Uterus (tissue), 4 donors: ENCODE measurements around the gene ARRDC1. TPM values are rescaled to one million over a fixed set of nuclear protein-coding genes. Genes with fewer than 3 reads are reported as not detected.
"Not testable (repeated sequence)": the region's sequence is repeated elsewhere in the genome, so short reads cannot be mapped to it uniquely, and the experiment has no call there.

ENCODE experiments used
- DNase-seq, 2 donors: peaks; one replicate each; pipeline ENCODE4 v3.0.0-alpha.2; 2019 to 2020
- H3K27ac ChIP-seq, 2 donors: fragments of 200-600 bp; sonication (generic); 1 replicate in 1 of 2; 2 replicates in 1 of 2; pipeline ENCODE4 v1.5.1; 2016 to 2018
- H3K27me3 ChIP-seq, 2 donors: fragments of 200-600 bp; sonication (generic); one replicate each; pipeline ENCODE4 v1.5.1; 2018 to 2019; ENCODE audit warnings: control low read depth in 1 of 2
- H3K36me3 ChIP-seq, 2 donors: fragments of 200-600 bp; sonication (generic); one replicate each; pipeline ENCODE4 v1.5.1; 2019; ENCODE audit warnings: control low read depth in 1 of 2
- H3K4me1 ChIP-seq, 2 donors: fragments of 200-600 bp; sonication (generic); one replicate each; pipeline ENCODE4 v1.5.1; 2018 to 2019; ENCODE audit warnings: control low read depth in 1 of 2
- H3K4me3 ChIP-seq, 2 donors: fragments of 200-600 bp; sonication (generic); 1 replicate in 1 of 2; 2 replicates in 1 of 2; pipeline ENCODE4 v1.5.1; 2018 to 2019; ENCODE audit warnings: mild to moderate bottlenecking in 1 of 2
- H3K9me3 ChIP-seq, 2 donors: fragments of 200-600 bp; sonication (generic); one replicate each; pipeline ENCODE4 v1.5.1; 2019; ENCODE audit warnings: control low read depth in 1 of 2
- POLR2A ChIP-seq, 2 donors: fragments of 450-650 bp; IDR thresholded peaks; one replicate each; pipeline ENCODE4 v1.6.1; 2016; ENCODE audit warnings: antibody characterized with exemption in 2 of 2, mild to moderate bottlenecking in 1 of 2, moderate library complexity in 1 of 2
- intact Hi-C: fragments of 100-400 bp; cut with DNase I; formaldehyde crosslinking; loops from one replicate; pipeline ENCODE4 v1.15.1; 2023; ENCODE audit warnings: low total_unique reads
- total RNA-seq, 4 donors: library from RNA; depleted of rRNA in 3 of 4; stranded (reverse); fragments of >200 nt in 3 of 4; gene quantifications; one replicate each; pipeline versions ENCODE4 v1.1.0 to v1.2.4, GENCODE V29; 2014 to 2023
- TF ChIP-seq, protein P1 (sequence below), 4 experiments: fragments of 200-600 bp in 2 of 4; fragments of 450-650 bp in 2 of 4; sonication (generic) in 2 of 4; IDR thresholded peaks; one replicate each; pipeline ENCODE4 v1.5.1; 2016 to 2019; ENCODE audit warnings: antibody characterized with exemption in 4 of 4, mild to moderate bottlenecking in 2 of 4, moderate library complexity in 1 of 4
- donor health status: DM: yes; HTN: yes; CAD: no.

ARRDC1 gene
- total RNA-seq, 4 donors from 2014 or later, result 10.3 to 25.1 (median 21.3) TPM

DNA sequence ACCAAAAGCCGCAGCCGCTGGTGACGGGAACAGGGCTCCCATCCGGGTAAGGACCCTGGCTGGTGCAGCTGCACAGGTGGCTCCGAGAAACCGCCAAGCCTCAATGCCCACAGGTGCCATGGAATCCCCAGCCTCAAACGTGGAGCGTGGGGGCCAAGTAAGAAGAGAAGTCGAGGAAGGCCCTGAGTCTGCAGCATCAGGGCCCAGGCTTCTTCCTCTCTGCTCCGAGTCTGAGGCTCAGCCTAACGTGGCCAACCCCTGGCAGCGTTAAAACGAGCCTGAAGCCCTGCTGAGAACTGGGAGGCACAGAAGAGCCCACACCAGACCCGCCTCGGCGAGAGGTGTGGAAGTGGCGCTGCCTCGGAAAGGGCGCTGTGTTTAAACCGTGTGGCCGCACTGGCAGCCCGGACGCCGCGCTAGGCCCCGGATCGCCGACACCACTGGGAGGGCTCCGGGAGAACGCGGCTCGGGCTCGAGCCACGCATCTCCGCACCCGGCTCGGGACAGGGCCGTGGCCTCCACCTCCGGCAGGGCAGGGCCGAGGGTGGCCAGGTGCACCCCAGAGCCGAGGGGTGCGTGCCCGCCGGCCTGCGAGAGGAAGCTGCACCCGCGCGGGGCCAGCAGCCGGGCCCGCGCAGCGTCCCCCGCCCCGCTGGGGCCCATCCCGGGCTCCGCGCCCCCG, 15.9 kb upstream of the ARRDC1 start:
- Histone ChIP-seq H3K4me3 (peak overlapping the region; percentile 40 to 67), H3K27me3 (no peaks in the 10 kb centered on the region), H3K4me1 (peaks cover 0 to 9% of the 10 kb centered on the region in 2 donors), H3K36me3 (no peaks in the 10 kb centered on the region), H3K27ac (no peak overlapping the region), H3K9me3 (no peaks in the 10 kb centered on the region)
- no peak for DNase-seq
- intact Hi-C loops, result no loop called here
- TF ChIP-seq POLR2A (IDR thresholded peaks at IDR 0.05), result no peak
- TF ChIP-seq, protein P1, sequence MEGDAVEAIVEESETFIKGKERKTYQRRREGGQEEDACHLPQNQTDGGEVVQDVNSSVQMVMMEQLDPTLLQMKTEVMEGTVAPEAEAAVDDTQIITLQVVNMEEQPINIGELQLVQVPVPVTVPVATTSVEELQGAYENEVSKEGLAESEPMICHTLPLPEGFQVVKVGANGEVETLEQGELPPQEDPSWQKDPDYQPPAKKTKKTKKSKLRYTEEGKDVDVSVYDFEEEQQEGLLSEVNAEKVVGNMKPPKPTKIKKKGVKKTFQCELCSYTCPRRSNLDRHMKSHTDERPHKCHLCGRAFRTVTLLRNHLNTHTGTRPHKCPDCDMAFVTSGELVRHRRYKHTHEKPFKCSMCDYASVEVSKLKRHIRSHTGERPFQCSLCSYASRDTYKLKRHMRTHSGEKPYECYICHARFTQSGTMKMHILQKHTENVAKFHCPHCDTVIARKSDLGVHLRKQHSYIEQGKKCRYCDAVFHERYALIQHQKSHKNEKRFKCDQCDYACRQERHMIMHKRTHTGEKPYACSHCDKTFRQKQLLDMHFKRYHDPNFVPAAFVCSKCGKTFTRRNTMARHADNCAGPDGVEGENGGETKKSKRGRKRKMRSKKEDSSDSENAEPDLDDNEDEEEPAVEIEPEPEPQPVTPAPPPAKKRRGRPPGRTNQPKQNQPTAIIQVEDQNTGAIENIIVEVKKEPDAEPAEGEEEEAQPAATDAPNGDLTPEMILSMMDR (IDR thresholded peaks at IDR 0.05), result no peak

DNA sequence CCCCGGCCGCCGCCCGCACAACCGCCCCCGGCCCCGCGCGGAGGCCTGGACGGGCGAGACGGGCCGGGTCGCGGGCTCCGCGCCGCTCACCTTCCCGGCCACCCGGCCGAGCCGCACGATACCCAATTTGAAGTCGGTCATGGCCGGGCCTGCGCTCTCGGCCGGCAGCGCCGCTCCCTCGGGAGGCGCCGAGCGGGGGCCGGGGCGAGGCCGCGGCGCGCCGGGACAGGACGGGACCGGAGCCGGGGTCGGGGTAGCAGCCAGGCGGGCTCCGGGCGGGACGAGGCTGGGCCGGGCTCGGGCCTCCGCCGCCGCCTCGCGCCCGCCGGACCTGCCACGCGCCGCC, 15.4 kb upstream of the ARRDC1 start:
- H3K27me3 ChIP-seq, result no peaks in the 10 kb centered on the region

DNA sequence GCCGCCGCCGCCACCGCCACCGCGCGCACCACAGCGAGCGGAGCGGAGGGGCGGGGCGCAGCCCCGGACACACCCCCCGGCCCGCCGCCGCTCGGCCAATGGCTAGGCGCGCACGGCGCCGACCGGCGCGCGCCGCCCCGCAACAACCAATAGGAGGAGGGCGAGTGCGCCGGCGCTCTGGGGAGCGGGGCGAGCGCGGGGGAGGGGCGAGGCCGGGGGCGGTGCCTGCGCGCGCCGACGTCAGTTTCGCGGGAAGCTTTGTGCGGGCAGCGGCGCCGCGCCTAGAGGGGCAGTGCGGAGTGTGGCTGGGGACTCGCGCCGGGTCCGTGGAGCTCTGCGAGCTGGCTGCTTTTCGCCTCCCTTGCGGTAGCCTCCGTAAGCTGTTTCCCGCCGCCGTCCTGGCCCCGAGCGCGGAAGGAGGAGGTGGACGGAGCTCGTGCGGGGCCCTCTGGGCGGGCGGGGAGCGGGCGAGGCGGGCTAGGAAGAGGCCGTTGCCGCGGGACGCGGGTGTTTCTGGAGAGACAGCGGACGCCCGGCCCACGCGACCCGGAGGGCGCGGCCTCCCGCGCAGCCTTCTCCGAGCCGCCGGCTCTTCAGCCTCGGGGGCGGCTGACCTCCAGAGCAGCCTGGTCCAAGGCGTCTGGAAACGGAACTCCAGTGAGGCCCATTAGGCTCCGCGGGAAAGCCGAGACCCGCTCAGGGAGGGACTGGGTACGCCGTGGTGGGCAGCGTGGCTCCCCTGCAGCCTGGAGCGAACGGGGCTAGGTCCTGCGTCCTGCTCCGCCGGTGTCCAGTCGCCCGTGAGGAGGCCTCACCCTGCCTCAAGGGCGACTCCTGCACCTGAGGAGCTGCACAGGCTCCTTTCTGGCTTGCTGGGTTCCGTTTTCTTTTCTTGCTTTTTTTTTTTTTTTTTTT, 14.8 kb upstream of the ARRDC1 start, which contains the start of gene ZMYND19:
TSS of gene ZMYND19 (minus strand) at position 44 of the 915 bp plus-strand sequence. CDS start 249 bp downstream, outside the sequence.
- H3K27me3 ChIP-seq, result no peaks in the 10 kb centered on the region
- H3K9me3 ChIP-seq, result no peaks in the 10 kb centered on the region
- peak within 1 kb of the TSS in 1 of 2 donors; percentile 35 for H3K27ac ChIP-seq
- peak in 1 of 2 donors; percentile 14 for TF ChIP-seq POLR2A (IDR thresholded peaks at IDR 0.05)
- TF ChIP-seq, protein P1 (IDR thresholded peaks at IDR 0.05), result peak in 1 of 4 experiments; percentile 30
- H3K4me1 ChIP-seq, result peaks cover 0 to 9% of the 10 kb centered on the region in 2 donors
- DNase-seq, result peak; percentile 82 to 90
- intact Hi-C loops, result no loop called here
- H3K4me3 ChIP-seq, result peak within 1 kb of the TSS; percentile 47 to 67
- H3K36me3 ChIP-seq, result no peaks in the 10 kb centered on the region

More for the DNA sequence above, 15.4 kb upstream of the ARRDC1 start:
- H3K36me3 ChIP-seq, result no peaks in the 10 kb centered on the region
- no peak for DNase-seq
- H3K27ac ChIP-seq, result no peak overlapping the region
- H3K9me3 ChIP-seq, result no peaks in the 10 kb centered on the region
- intact Hi-C loops, result no loop called here
- peaks cover 0 to 9% of the 10 kb centered on the region in 2 donors for H3K4me1 ChIP-seq
- H3K4me3 ChIP-seq, result peak overlapping the region; percentile 40 to 67
- TF ChIP-seq, protein P1 (IDR thresholded peaks at IDR 0.05), result peak in 1 of 4 experiments; percentile 8
- TF ChIP-seq POLR2A (IDR thresholded peaks at IDR 0.05), result no peak

DNA sequence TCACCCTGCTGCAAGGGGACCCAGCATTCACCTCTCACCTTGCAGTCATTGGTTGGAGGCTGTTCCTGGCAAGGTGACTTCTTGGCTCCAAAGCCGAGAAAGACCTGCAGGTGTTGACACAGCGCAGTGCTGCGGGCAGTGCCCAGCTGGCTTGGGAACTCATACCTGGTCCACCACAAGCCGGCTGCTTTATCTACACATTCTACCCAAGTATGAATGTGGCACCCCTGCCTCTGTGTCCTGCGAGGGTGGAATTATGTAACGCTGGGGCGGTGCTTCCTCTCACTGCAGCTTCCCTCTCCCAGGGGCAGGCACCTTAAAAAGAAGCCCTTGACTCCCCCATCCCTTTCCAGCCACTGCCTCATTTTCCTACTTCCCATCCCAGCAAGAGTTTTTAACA, 12.7 kb upstream of the ARRDC1 start:
- H3K4me1 ChIP-seq, result peaks cover 0 to 9% of the 10 kb centered on the region in 2 donors
- TF ChIP-seq, protein P1 (IDR thresholded peaks at IDR 0.05), result no peak
- no peak for TF ChIP-seq POLR2A (IDR thresholded peaks at IDR 0.05)
- no peak for DNase-seq
- no peak overlapping the region for H3K4me3 ChIP-seq
- no peaks in the 10 kb centered on the region for H3K36me3 ChIP-seq
- H3K9me3 ChIP-seq, result no peaks in the 10 kb centered on the region
- no peaks in the 10 kb centered on the region for H3K27me3 ChIP-seq
- intact Hi-C loops, result no loop called here
- no peak overlapping the region for H3K27ac ChIP-seq

DNA sequence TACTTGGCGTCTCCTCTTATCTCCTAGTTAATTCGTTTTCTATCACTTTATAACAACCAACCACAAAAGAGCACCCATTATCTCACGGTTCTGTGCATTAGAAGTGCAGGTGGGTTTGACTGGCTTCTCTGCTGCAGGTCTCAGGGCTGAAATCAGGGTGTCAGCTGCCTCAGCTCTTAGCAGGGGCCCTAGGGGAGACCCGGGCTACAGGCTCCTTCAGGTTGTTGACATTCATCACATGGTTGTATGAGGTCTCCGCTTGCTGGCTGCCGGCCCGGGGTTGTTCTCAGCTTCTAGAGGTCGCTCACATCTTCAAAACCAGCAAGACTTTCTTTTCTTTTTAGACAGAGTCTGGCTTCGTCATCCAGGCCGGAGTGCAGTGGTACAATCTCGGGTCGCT, 12.3 kb upstream of the ARRDC1 start:
- no peak for DNase-seq
- Histone ChIP-seq H3K36me3 (no peaks in the 10 kb centered on the region), H3K4me1 (peaks cover 0 to 9% of the 10 kb centered on the region in 2 donors), H3K9me3 (no peaks in the 10 kb centered on the region), H3K4me3 (no peak overlapping the region), H3K27ac (no peak overlapping the region), H3K27me3 (no peaks in the 10 kb centered on the region)
- TF ChIP-seq, protein P1 (IDR thresholded peaks at IDR 0.05), result no peak
- no peak for TF ChIP-seq POLR2A (IDR thresholded peaks at IDR 0.05)
- intact Hi-C loops, result no loop called here

DNA sequence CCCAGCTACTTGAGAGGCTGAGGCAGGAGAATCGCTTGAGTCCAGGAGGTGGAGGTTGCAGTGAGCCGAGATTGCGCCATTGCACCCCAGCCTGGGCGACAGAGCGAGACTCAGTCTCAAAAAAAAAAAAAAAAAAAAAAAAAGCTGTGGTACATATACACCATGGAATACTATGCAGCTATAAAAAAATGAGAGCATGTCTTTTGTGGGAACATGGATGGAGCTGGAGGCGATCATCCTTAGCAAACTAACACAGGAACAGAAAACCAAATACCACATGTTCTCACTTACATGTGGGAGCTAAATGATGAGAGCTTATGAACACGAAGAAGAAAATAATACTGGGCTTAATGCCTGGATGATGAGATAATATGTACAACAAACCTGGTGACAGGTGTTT, 8.9 kb upstream of the ARRDC1 start:
- H3K27ac ChIP-seq, H3K9me3 ChIP-seq, intact Hi-C loops, H3K4me1 ChIP-seq, DNase-seq, H3K36me3 ChIP-seq, H3K27me3 ChIP-seq, H3K4me3 ChIP-seq: not testable (repeated sequence)
